HG02973 (cell line): ENCODE measurements around the gene ELP2.

Source experiments
- ATAC-seq: cut with Tn5 transposase; IDR thresholded peaks from one replicate; pipeline ENCODE4 v1.9.1; 2021; ENCODE audit warnings: moderate library complexity; ENCODE audit not compliant: unreplicated experiment

The ELP2 gene

DNA sequence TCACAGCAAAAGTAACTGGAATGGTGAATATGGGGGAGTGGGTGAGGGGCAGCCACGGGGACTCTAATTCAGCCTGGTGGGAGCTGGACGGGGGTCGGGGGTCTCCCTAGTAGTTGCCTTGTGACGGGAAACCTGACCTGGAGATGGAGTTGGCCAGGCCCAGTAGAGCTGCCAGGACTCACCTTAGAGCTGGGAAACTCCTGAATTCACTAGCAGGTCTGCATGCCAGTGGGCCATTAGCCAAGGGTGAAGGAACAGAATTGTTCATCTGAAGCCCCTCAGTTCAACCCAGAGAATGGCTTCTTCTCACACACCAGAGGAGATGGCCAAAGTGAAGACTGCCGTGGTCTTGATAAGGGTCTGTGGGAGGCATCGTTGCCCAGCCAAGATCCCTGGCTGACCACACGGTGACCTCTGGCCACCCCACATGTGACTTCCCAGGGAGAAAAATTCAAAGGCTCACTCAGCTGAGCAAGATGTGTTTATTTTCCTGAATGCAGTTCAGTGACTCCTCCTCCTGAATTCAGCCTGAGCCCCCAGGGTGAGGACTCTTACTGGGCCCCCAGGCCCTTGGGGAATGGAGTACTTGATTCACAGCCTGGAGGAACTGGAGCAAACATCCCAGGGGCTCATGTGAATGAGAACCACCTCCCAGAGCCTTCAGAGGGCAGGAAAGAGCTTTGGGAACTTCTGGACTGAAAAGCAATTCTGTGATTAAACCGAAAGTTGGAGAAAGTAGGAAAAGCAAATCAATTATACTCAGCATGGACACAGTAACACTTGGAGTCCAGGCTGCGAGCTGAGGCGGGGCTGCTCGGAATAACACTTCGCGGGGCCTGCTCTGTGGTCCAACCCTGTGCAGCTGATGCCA, 82.8 kb downstream of the ELP2 start:
- no peak for ATAC-seq

- ATAC-seq, result no peak
Observed at GRCh38 chr18:36214811-36215210, 85.1 kb downstream of the ELP2 start.

DNA sequence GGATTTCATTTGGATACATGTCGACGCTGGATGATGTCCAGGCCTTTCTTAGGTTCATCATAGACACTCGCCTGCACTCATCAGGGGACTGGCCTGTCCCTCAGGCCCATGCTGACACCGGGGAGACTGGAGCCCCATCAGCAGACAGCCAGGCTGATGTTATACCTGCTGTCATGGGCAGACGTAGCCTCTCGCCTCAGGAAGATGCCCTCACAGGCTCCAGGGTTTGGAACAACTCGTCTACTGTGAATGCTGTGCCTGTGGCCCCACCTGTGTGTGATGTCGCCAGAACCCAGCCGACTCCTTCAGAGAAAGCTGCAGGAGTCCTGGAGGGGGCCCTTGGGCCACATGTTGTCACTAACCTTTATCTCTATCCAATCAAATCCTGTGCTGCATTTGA, 85.9 kb downstream of the ELP2 start:
- no peak for ATAC-seq

- no peak for ATAC-seq
Observed at GRCh38 chr18:36217348-36217747, 87.6 kb downstream of the ELP2 start.

- ATAC-seq, result no peak
Observed at GRCh38 chr18:36229188-36229587, 99.5 kb downstream of the ELP2 start.
